ENCODE results near the gene MRPL24.

MRPL24 gene

GRCh38 chr1:156767101-156767878 lies 26.4 kb upstream of the MRPL24 start, which contains the start of gene PRCC (continued):
- TF ChIP-seq HIC1 (tag by site-specific recombination; IDR thresholded peaks at IDR 0.05) (no peak), ZNF394 (tag by site-specific recombination; IDR thresholded peaks at IDR 0.05; ENCODE audit: borderline replicate concordance) (peak; percentile 76; the same call in 1 of the 2 replicates), ZNF776 (tag by site-specific recombination; IDR thresholded peaks at IDR 0.05; ENCODE audit: borderline replicate concordance) (no peak), ZNF10 (tag by site-specific recombination; IDR thresholded peaks at IDR 0.05) (peak; percentile 49), ZFHX2 (tag by site-specific recombination; conservative IDR thresholded peaks at IDR 0.05) (peak; percentile 46; the same call in 1 of the 2 replicates), PRDM10 (tag by site-specific recombination; IDR thresholded peaks at IDR 0.05) (no peak), ZNF404 (tag by site-specific recombination; IDR thresholded peaks at IDR 0.05) (no peak), ZFP41 (tag by site-specific recombination; IDR thresholded peaks at IDR 0.05; ENCODE audit: borderline replicate concordance) (no peak), PRDM4 (tag by site-specific recombination; IDR thresholded peaks at IDR 0.05) (peak; percentile 52), ZNF830 (tag by site-specific recombination; IDR thresholded peaks at IDR 0.05; ENCODE audit: low read depth) (no peak), ZNF571 (tag by site-specific recombination; IDR thresholded peaks at IDR 0.05) (no peak), ZNF544 (tag by site-specific recombination; IDR thresholded peaks at IDR 0.05) (no peak), ZNF521 (tag by site-specific recombination; IDR thresholded peaks at IDR 0.05) (no peak), ZNF121 (tag by site-specific recombination; IDR thresholded peaks at IDR 0.05) (peak; percentile 80), SALL2 (tag by site-specific recombination; IDR thresholded peaks at IDR 0.05; ENCODE audit: borderline replicate concordance) (no peak), IKZF3 (tag by site-specific recombination; IDR thresholded peaks at IDR 0.05) (peak; percentile 96), ZNF530 (tag by site-specific recombination; IDR thresholded peaks at IDR 0.05; ENCODE audit: low read depth) (no peak), ZNF555 (tag by site-specific recombination; conservative IDR thresholded peaks at IDR 0.05) (no peak), EGR2 (tag by site-specific recombination; IDR thresholded peaks at IDR 0.05; ENCODE audit: low read depth) (no peak), CTCF (tag by site-specific recombination; IDR thresholded peaks at IDR 0.05) (peak; percentile 60), ZNF16 (tag by site-specific recombination; IDR thresholded peaks at IDR 0.05; ENCODE audit: low read depth) (0 out of 2 replicates have a peak, but pooled peaks have one; percentile 49), SETDB1 (IDR thresholded peaks at IDR 0.05; ENCODE audit: insufficient read length, low read length) (peak; percentile 42), KLF16 (tag by site-specific recombination; IDR thresholded peaks at IDR 0.05) (peak; percentile 95), ZNF146 (tag by site-specific recombination; IDR thresholded peaks at IDR 0.05) (peak; percentile 64), ZNF600 (tag by site-specific recombination; IDR thresholded peaks at IDR 0.05) (peak; percentile 44; the same call in 1 of the 2 replicates), ZNF629 (tag by site-specific recombination; IDR thresholded peaks at IDR 0.05) (peak; percentile 47), ZNF514 (tag by site-specific recombination; IDR thresholded peaks at IDR 0.05) (no peak), ZNF692 (tag by site-specific recombination; IDR thresholded peaks at IDR 0.05) (peak; percentile 75)

All from HEK293 (cell line).